Prostate gland (tissue), 2 donors: ENCODE measurements around the gene CXCL6. TPM values are rescaled to one million over a fixed set of nuclear protein-coding genes. Genes with fewer than 3 reads are reported as not detected.

Experiments used
- DNase-seq: peaks from one replicate; pipeline ENCODE4 v3.0.0-alpha.2; 2019; ENCODE audit warnings: low spot score
- H3K27ac ChIP-seq, 2 donors: fragments of 200-600 bp; sonication (generic); 2 replicates each; pipeline ENCODE4 v1.5.1; 2017 to 2019
- H3K27me3 ChIP-seq: fragments of 200-600 bp; sonication (generic); replicated peaks from 2 replicates; pipeline ENCODE4 v1.5.1; 2019; ENCODE audit not compliant: insufficient read depth
- H3K36me3 ChIP-seq, 2 donors: fragments of 200-600 bp; sonication (generic); 1 replicate in 1 of 2; 2 replicates in 1 of 2; pipeline versions ENCODE4 v1.5.1 to v1.8.1; 2017 to 2019
- H3K4me1 ChIP-seq: fragments of 200-600 bp; sonication (generic); replicated peaks from 2 replicates; pipeline ENCODE4 v1.5.1; 2019
- H3K4me3 ChIP-seq, 2 donors: fragments of 200-600 bp; sonication (generic); 2 replicates each; pipeline ENCODE4 v1.5.1; 2017 to 2019
- H3K9me3 ChIP-seq: fragments of 200-600 bp; sonication (generic); 2 replicates; pipeline ENCODE4 v1.5.1; 2017
- POLR2A ChIP-seq: fragments of 450-650 bp; IDR thresholded peaks from one replicate; pipeline ENCODE4 v1.6.1; 2016; ENCODE audit warnings: antibody characterized with exemption, mild to moderate bottlenecking
- POLR2AphosphoS5 ChIP-seq: sonication (generic); formaldehyde crosslinking; IDR thresholded peaks from one replicate; pipeline ENCODE4 v1.6.1; 2017; ENCODE audit warnings: antibody characterized with exemption
- WGBS: methylation state at CpG from one replicate; pipeline ENCODE4 v1.1.5; 2018; 5-methylcytosine and 5-hydroxymethylcytosine counted together
- intact Hi-C: fragments of 100-400 bp; cut with DNase I; formaldehyde crosslinking; loops from one replicate; pipeline ENCODE4 v1.14.2; 2022
- total RNA-seq, 2 donors: library from RNA; depleted of rRNA; stranded (reverse); fragments of >200 nt; gene quantifications; one replicate each; pipeline ENCODE4 v1.1.0, GENCODE V29; 2016
- TF ChIP-seq, protein P1 (sequence below), 4 experiments: fragments of 200-600 bp in 2 of 4; fragments of 450-650 bp in 2 of 4; sonication (generic) in 2 of 4; IDR thresholded peaks; 1 replicate in 3 of 4; 2 replicates in 1 of 4; pipeline ENCODE4 v1.5.1; 2016 to 2019; ENCODE audit warnings: antibody characterized with exemption in 4 of 4, mild to moderate bottlenecking in 2 of 4, moderate library complexity in 2 of 4

CXCL6 gene
- total RNA-seq, 2 donors from 2014 or later = 5.2 to 8.4 TPM

DNA sequence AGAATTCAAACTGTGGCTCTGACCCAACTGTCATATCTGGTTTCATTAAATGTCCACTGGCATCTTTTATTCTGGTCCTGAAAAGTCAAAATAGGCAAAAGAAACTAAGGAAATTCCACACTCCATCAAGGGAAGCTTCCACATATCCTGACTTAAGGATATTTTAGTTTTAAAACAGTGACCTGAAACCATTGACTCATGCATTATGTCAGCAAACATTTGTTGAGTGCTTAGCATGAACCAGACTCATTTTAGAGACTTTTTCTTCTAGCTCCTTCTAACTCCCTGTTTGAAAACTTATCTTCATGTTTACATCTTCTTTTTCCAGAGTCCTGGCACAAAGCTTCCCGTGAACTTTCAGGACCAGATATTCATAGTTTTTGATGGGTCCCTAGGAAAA lies 25.8 kb downstream of the CXCL6 start:
- TF ChIP-seq POLR2A (no peak), POLR2AphosphoS5 (no peak)
- TF ChIP-seq, protein P1, sequence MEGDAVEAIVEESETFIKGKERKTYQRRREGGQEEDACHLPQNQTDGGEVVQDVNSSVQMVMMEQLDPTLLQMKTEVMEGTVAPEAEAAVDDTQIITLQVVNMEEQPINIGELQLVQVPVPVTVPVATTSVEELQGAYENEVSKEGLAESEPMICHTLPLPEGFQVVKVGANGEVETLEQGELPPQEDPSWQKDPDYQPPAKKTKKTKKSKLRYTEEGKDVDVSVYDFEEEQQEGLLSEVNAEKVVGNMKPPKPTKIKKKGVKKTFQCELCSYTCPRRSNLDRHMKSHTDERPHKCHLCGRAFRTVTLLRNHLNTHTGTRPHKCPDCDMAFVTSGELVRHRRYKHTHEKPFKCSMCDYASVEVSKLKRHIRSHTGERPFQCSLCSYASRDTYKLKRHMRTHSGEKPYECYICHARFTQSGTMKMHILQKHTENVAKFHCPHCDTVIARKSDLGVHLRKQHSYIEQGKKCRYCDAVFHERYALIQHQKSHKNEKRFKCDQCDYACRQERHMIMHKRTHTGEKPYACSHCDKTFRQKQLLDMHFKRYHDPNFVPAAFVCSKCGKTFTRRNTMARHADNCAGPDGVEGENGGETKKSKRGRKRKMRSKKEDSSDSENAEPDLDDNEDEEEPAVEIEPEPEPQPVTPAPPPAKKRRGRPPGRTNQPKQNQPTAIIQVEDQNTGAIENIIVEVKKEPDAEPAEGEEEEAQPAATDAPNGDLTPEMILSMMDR (IDR thresholded peaks at IDR 0.05) = no peak
- no peak overlapping the region for H3K27ac ChIP-seq
- no peaks in the 10 kb centered on the region for H3K4me1 ChIP-seq
- H3K4me3 ChIP-seq = no peak overlapping the region
- WGBS = 74% methylated on average over 1 of the region's 1 CpG
- H3K9me3 ChIP-seq = no peaks in the 10 kb centered on the region
- DNase-seq = no peak
- no peaks in the 10 kb centered on the region for H3K36me3 ChIP-seq
- H3K27me3 ChIP-seq = no peaks in the 10 kb centered on the region
- intact Hi-C loops = loop anchor here (10.0 kb wide), 1 partner anchor 198 kb away; no protein-coding TSS in a partner anchor

DNA sequence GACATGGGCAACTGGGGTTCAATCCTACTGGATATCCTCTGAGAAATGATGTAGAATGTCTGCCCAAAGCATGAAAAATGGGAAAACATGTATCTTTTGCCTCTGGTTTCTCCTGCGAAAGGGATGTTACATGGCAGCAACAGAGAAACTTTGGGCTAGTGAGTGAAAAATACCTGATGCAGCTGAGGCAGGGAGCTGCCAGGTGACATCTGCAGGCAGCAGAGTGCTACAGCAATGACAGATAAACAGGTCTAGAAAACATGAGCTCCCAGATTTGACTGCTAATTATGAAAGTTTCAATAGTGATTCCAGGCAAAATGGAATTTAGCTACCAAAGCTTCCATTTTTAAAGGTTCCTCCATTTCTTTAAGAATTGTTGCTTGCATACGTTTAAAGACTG lies 27.9 kb downstream of the CXCL6 start:
- H3K4me1 ChIP-seq = no peaks in the 10 kb centered on the region
- 51% methylated on average over 2 of the region's 2 CpGs for WGBS
- H3K36me3 ChIP-seq = no peaks in the 10 kb centered on the region
- no peak overlapping the region for H3K4me3 ChIP-seq
- H3K9me3 ChIP-seq = no peaks in the 10 kb centered on the region
- DNase-seq = peak; percentile 24
- TF ChIP-seq POLR2A (no peak), POLR2AphosphoS5 (peak; percentile 12)
- TF ChIP-seq, protein P1 (IDR thresholded peaks at IDR 0.05) = peak in 3 of 4 experiments; percentile 33 to 60 (median 57)
- intact Hi-C loops = loop anchor here (10.0 kb wide), 1 partner anchor 200 kb away; no protein-coding TSS in a partner anchor
- H3K27me3 ChIP-seq = no peaks in the 10 kb centered on the region
- H3K27ac ChIP-seq = no peak overlapping the region

DNA sequence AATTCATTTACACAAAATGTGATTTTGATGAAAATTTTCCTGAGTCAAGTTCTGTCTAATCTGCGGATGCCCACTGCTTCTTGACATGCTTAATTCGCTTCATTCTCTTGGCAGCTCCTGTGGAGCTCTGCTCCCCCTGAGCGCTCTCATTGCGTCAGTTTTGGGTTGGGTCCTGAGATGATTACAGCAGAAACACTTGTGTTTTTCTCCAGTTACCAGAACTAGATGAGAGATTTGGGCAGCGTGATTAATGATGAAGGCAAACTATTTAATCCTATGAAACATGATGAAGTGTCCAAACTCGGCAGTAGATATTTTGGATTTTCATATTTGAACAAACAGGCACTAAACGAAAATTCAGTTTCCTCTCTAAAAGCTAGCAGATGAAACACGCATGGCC lies 28.5 kb downstream of the CXCL6 start:
- 83% methylated on average over 8 of the region's 8 CpGs for WGBS
- TF ChIP-seq POLR2AphosphoS5 (no peak), POLR2A (no peak)
- TF ChIP-seq, protein P1 (IDR thresholded peaks at IDR 0.05) = no peak
- Histone ChIP-seq H3K27me3 (no peaks in the 10 kb centered on the region), H3K4me1 (no peaks in the 10 kb centered on the region), H3K4me3 (no peak overlapping the region), H3K36me3 (no peaks in the 10 kb centered on the region), H3K27ac (no peak overlapping the region), H3K9me3 (no peaks in the 10 kb centered on the region)
- DNase-seq = no peak
- intact Hi-C loops = loop anchor here (10.0 kb wide), 1 partner anchor 200 kb away; no protein-coding TSS in a partner anchor

DNA sequence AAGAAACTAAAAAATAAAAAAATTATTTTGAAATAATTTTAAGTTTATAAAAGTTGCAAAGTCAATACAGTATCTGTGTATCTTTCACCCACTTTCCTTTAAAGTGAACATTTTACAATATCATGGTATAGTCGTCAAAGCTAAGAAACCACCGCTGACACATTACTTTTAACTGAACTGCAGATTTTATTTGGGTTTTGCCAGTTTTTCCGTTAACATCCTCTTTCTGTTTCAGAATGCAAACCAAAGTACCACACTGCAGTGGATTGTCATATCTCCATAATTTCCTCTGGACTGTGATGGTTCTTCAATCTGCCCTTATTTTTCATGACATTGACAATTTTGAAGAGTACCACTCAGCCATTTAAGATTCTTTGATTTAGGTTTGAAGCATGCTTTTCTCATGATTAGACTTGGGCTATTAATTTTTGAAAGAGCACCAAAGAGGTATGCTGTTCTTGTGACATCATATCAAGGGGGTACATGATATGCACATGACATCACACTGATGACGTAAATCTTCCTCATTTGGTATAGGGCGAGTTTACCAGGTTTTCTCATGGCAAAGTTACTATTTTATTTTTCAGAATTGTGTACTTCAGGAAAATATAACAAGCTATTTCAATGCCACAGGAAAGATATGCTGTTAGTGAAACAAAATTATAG lies 29.1 kb downstream of the CXCL6 start:
- Histone ChIP-seq H3K9me3 (no peaks in the 10 kb centered on the region), H3K27ac (no peak overlapping the region), H3K4me1 (no peaks in the 10 kb centered on the region), H3K36me3 (no peaks in the 10 kb centered on the region), H3K27me3 (no peaks in the 10 kb centered on the region), H3K4me3 (no peak overlapping the region)
- 86% methylated on average over 5 of the region's 5 CpGs for WGBS
- no peak for DNase-seq
- TF ChIP-seq POLR2A (no peak), POLR2AphosphoS5 (no peak)
- TF ChIP-seq, protein P1 (IDR thresholded peaks at IDR 0.05) = no peak
- intact Hi-C loops = loop anchor here (10.0 kb wide), 1 partner anchor 201 kb away; no protein-coding TSS in a partner anchor

DNA sequence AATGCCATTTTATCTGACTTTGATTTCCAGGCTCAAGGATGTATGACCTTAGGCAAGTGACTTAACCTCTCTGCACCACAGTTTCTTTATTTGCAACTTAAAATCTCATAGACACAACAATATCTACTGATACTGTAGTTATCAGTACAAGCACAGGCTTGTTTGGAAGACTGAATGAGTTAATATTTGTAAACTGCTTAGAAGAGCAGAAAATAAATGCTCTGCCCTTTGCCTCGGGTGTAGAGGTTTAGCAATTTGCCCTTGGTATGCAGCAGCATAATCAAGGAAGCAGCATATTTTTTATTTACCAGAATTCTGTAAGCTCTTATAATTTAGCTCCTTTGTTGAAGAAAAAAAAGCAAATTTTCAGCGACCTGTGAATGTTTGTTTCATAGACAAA lies 29.8 kb downstream of the CXCL6 start:
- no peak for TF ChIP-seq POLR2A
- TF ChIP-seq, protein P1 (IDR thresholded peaks at IDR 0.05) = no peak
- TF ChIP-seq POLR2AphosphoS5 = no peak
- H3K27ac ChIP-seq = no peak overlapping the region
- no peak for DNase-seq
- H3K4me3 ChIP-seq = no peak overlapping the region
- no peaks in the 10 kb centered on the region for H3K27me3 ChIP-seq
- H3K36me3 ChIP-seq = no peaks in the 10 kb centered on the region
- no peaks in the 10 kb centered on the region for H3K4me1 ChIP-seq
- intact Hi-C loops = loop anchor here (10.0 kb wide), 1 partner anchor 201 kb away; no protein-coding TSS in a partner anchor
- 68% methylated on average over 2 of the region's 2 CpGs for WGBS
- no peaks in the 10 kb centered on the region for H3K9me3 ChIP-seq
